Chondrocyte (in vitro differentiated cells): ENCODE data around the gene DFFA. TPM values are rescaled to one million over a fixed set of nuclear protein-coding genes. Genes with fewer than 3 reads are reported as not detected.

Experiments used
- DNase-seq: peaks from one replicate; pipeline ENCODE4 v3.0.0; 2021; ENCODE audit warnings: mixed read lengths, low spot score
- H3K27ac Mint-ChIP-seq: one replicate; pipeline ENCODE4 v1.8.0; 2021; ENCODE audit warnings: mild to moderate bottlenecking, moderate library complexity, mixed read lengths; ENCODE audit not compliant: unreplicated experiment
- H3K27me3 Mint-ChIP-seq: 2 replicates; pipeline ENCODE4 v1.8.0; 2021; ENCODE audit warnings: low read depth, mixed read lengths
- H3K36me3 Mint-ChIP-seq: 2 replicates; pipeline ENCODE4 v1.8.0; 2021; ENCODE audit warnings: low read depth, mixed read lengths
- H3K4me1 Mint-ChIP-seq: 2 replicates; pipeline ENCODE4 v1.8.0; 2021; ENCODE audit warnings: low read depth, mild to moderate bottlenecking, mixed read lengths
- H3K4me3 Mint-ChIP-seq: one replicate; pipeline ENCODE4 v1.8.0; 2021; ENCODE audit warnings: mild to moderate bottlenecking, moderate library complexity, mixed read lengths; ENCODE audit not compliant: unreplicated experiment
- H3K9me3 Mint-ChIP-seq: 2 replicates; pipeline ENCODE4 v1.8.0; 2021; ENCODE audit warnings: low read depth, mixed read lengths
- total RNA-seq: library from RNA; stranded (reverse); gene quantifications from 3 replicates; pipeline ENCODE4 v1.2.1, GENCODE V29; 2021
- TF ChIP-seq, protein P1 (sequence below): fragments of 200-600 bp; sonication (generic); IDR thresholded peaks from 2 replicates; pipeline ENCODE4 v1.5.0; 2021; ENCODE audit warnings: antibody characterized with exemption, mild to moderate bottlenecking, moderate library complexity

DFFA gene
- total RNA-seq, 1 donor from 2014 or later: 33.7 TPM

DNA sequence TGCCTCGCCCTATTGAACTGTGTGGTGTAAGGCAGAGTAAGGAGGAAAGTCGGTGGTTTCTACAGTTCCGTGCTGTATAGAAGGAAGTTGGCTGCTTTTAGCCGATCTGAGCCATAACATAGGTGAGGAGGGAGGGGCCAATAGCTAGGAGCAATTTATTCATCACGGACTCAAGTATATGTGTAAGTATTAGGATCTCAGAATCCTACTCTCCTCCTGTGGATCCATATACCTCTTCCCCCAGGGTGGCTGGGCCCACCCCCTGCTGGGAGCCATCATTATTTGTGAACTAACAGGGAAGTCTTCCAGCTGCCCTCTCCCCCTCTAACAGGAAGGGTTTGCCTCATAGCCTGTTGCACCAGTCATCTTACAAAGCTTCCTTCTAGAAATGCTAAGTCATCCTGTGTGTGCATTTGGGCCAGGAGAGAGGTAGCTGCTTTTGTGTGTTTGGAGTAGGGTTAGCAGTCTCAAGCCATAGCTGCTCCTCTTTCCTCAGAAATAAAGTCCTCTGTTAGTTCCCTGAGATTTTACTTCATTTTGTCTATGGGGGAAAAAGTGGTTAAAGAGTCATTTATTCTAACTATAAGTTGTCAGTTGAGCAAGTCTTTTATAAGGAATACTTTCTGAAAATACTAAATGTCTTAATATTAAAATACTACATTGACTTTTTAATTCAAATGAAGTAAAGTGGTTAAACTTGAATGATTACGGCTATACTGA lies 57.0 kb downstream of the DFFA start:
- Mint-ChIP-seq H3K4me3 (no peak overlapping the region), H3K27me3 (no peaks in the 10 kb centered on the region), H3K36me3 (peaks cover 69% of the 10 kb centered on the region), H3K4me1 (peaks cover 7% of the 10 kb centered on the region), H3K27ac (peak overlapping the region; percentile 65), H3K9me3 (no peaks in the 10 kb centered on the region)
- TF ChIP-seq, protein P1, sequence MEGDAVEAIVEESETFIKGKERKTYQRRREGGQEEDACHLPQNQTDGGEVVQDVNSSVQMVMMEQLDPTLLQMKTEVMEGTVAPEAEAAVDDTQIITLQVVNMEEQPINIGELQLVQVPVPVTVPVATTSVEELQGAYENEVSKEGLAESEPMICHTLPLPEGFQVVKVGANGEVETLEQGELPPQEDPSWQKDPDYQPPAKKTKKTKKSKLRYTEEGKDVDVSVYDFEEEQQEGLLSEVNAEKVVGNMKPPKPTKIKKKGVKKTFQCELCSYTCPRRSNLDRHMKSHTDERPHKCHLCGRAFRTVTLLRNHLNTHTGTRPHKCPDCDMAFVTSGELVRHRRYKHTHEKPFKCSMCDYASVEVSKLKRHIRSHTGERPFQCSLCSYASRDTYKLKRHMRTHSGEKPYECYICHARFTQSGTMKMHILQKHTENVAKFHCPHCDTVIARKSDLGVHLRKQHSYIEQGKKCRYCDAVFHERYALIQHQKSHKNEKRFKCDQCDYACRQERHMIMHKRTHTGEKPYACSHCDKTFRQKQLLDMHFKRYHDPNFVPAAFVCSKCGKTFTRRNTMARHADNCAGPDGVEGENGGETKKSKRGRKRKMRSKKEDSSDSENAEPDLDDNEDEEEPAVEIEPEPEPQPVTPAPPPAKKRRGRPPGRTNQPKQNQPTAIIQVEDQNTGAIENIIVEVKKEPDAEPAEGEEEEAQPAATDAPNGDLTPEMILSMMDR: no peak
- DNase-seq: no peak

DNA sequence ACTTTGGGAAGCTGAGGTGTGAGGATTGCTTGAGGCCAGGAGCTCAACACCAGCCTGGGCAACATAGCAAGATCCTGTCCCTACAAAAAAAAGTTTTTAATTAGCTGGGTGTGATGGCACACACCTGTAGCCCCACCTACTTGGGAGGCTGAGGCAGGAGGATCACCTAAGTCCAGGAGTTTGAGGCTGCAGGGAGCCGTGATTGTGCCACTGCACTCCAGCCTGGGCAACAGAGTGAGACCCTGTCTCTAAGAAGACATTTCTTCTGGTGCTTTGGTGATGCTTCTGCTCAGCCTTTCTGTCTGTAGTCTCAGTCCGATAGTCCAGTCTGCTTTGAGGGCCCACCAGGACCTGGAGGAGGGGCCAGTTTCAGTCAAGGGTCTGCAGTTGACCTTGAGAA lies 65.1 kb downstream of the DFFA start:
- Mint-ChIP-seq H3K4me1 (peaks cover 16% of the 10 kb centered on the region), H3K36me3 (peaks cover 46% of the 10 kb centered on the region), H3K9me3 (no peaks in the 10 kb centered on the region), H3K27me3 (no peaks in the 10 kb centered on the region), H3K27ac (no peak overlapping the region), H3K4me3 (no peak overlapping the region)
- TF ChIP-seq, protein P1: no peak
- DNase-seq: no peak

Other genes starting within 250 kb of the DFFA start
- gene PGD, start 73.5 kb downstream of the DFFA start, total RNA-seq: 114 to 208 TPM (median 118 TPM) in 3 replicates
- 11.3 to 18.7 TPM (median 12.9 TPM) in 3 replicates for gene CENPS, start 42.1 kb downstream of the DFFA start, total RNA-seq
- 0.65 TPM in 1 of 3 replicates, not detected in the others for gene CORT, start 22.5 kb downstream of the DFFA start, total RNA-seq
- 16.0 to 17.8 TPM (median 17.4 TPM) in 3 replicates for gene PEX14, start 2.4 kb upstream of the DFFA start, total RNA-seq